HCT116 (cell line): ENCODE measurements around the gene PRR16. TPM values are rescaled to one million over a fixed set of nuclear protein-coding genes. Genes with fewer than 3 reads are reported as not detected.

Experiments
- ATAC-seq: fragments of 200-7000 bp; cut with Tn5 transposase; 2 replicates; pipeline ENCODE4 v1.9.1; 2020; ENCODE audit warnings: mild to moderate bottlenecking, moderate library complexity
- BruUV-seq: library from RNA; stranded (reverse); fragments of 400-500 nt; replicated peaks from 2 replicates; lab custom pipeline; 2021; lab: Mats Ljungman, UMichigan
- CTCF ChIA-PET: fragments of 300-600 bp; sonication (Branson Sonifier 250); formaldehyde crosslinking; loops from one replicate; lab custom pipeline; 2021; ENCODE audit warnings: antibody characterized with exemption; lab: Charles Lee
- POLR2A ChIA-PET: fragments of 300-600, 350-600 bp; sonication (Branson Sonifier 250); formaldehyde crosslinking; loops from one replicate; lab custom pipeline; 2021; ENCODE audit warnings: antibody characterized with exemption; lab: Charles Lee
- RAD21 ChIA-PET, 2 experiments: fragments of 300-600 bp; sonication (Branson Sonifier 250); formaldehyde crosslinking; loops; one replicate each; lab custom pipeline; 2023; ENCODE audit warnings: low total read pairs in 2 of 2; ENCODE audit not compliant: uncharacterized antibody in 2 of 2, unreplicated experiment in 2 of 2, low non-redundant PET in 1 of 2; lab: Charles Lee
- DNase-seq: peaks from one replicate; pipeline ENCODE4 v3.0.0-alpha.2; 2010; ENCODE audit warnings: low read depth, low spot score
- H2AFZ ChIP-seq: fragments of 200-600 bp; shearing (Covaris generic), sonication (generic); 2 replicates; pipeline ENCODE4 v1.6.1; 2017; ENCODE audit warnings: low read depth, mixed run types, mixed read lengths, antibody characterized with exemption, low read length; ENCODE audit not compliant: poor library complexity, severe bottlenecking
- H3K27ac ChIP-seq: 2 replicates; pipeline ENCODE4 v1.5.1; 2012; ENCODE audit warnings: low read depth, low read length
- H3K27me3 ChIP-seq: fragments of 200-600 bp; sonication (generic); 2 replicates; pipeline ENCODE4 v1.6.1; 2016; ENCODE audit warnings: mixed run types, low read length, mixed read lengths; ENCODE audit not compliant: insufficient read depth
- H3K36me3 ChIP-seq, 2 experiments: fragments of 200-500 bp in 1 of 2; fragments of 200-600 bp in 1 of 2; sonication (Bioruptor generic) in 1 of 2; sonication (generic) in 1 of 2; 2 replicates each; pipeline versions ENCODE4 v1.5.1 to v1.6.1; 2014 to 2016; ENCODE audit warnings: low read length in 2 of 2, inconsistent platforms in 1 of 2, mixed read lengths in 1 of 2, mixed run types in 1 of 2; ENCODE audit not compliant: insufficient read depth in 2 of 2, control insufficient read depth in 1 of 2
- H3K4me1 ChIP-seq, 2 experiments: fragments of 200-600 bp in 1 of 2; sonication (generic) in 1 of 2; 2 replicates each; pipeline versions ENCODE4 v1.5.1 to v1.6.1; 2012 to 2017; ENCODE audit warnings: low read length in 2 of 2, inconsistent platforms in 1 of 2, mild to moderate bottlenecking in 1 of 2, mixed read lengths in 1 of 2, mixed run types in 1 of 2, moderate library complexity in 1 of 2; ENCODE audit not compliant: insufficient read depth in 2 of 2, control insufficient read depth in 1 of 2
- H3K4me2 ChIP-seq: fragments of 200-600 bp; sonication (generic); 2 replicates; pipeline ENCODE4 v1.6.1; 2017; ENCODE audit warnings: mixed run types, low read length, mixed read lengths
- H3K4me3 ChIP-seq, 2 experiments: fragments of 200-600 bp in 1 of 2; sonication (generic) in 1 of 2; replicated peaks in 1 of 2; 2 replicates each; pipeline ENCODE4 v1.5.1; 2011 to 2016; ENCODE audit warnings: low read length in 2 of 2, control low read depth in 1 of 2, low read depth in 1 of 2, mild to moderate bottlenecking in 1 of 2, mixed read lengths in 1 of 2, mixed run types in 1 of 2
- H3K79me2 ChIP-seq: fragments of 200-600 bp; sonication (generic); 2 replicates; pipeline ENCODE4 v1.6.1; 2017; ENCODE audit warnings: mild to moderate bottlenecking, mixed run types, low read length, moderate library complexity, mixed read lengths; ENCODE audit not compliant: insufficient read depth
- H3K9ac ChIP-seq: fragments of 200-600 bp; sonication (generic); 2 replicates; pipeline ENCODE4 v1.6.1; 2016; ENCODE audit warnings: low read length, mixed read lengths
- H3K9me2 ChIP-seq: fragments of 200-600 bp; sonication (generic), shearing (Covaris generic); 2 replicates; pipeline ENCODE4 v1.6.1; 2017; ENCODE audit warnings: mixed run types, mild to moderate bottlenecking, moderate library complexity; ENCODE audit not compliant: insufficient read depth
- H3K9me3 ChIP-seq, 2 experiments: fragments of 200-500 bp in 1 of 2; fragments of 200-600 bp in 1 of 2; sonication (Bioruptor generic) in 1 of 2; sonication (generic) in 1 of 2; 2 replicates each; pipeline ENCODE4 v1.6.1; 2014 to 2017; ENCODE audit warnings: low read length in 2 of 2, mixed read lengths in 2 of 2, inconsistent platforms in 1 of 2, low read depth in 1 of 2, mild to moderate bottlenecking in 1 of 2, mixed run types in 1 of 2, moderate library complexity in 1 of 2; ENCODE audit not compliant: control insufficient read depth in 1 of 2, insufficient read depth in 1 of 2
- H4K20me1 ChIP-seq: fragments of 200-600 bp; sonication (generic), shearing (Covaris generic); 2 replicates; pipeline ENCODE4 v1.6.1; 2017; ENCODE audit warnings: mixed run types, mild to moderate bottlenecking, moderate library complexity; ENCODE audit not compliant: insufficient read depth
- CBX3 ChIP-seq: IDR thresholded peaks from 2 replicates; pipeline ENCODE4 v1.6.1; 2012; ENCODE audit warnings: low read depth
- EGR1 ChIP-seq: IDR thresholded peaks from 2 replicates; pipeline ENCODE4 v1.6.1; 2012; ENCODE audit warnings: low read depth
- ELF1 ChIP-seq: IDR thresholded peaks from 2 replicates; pipeline ENCODE4 v1.6.1; 2012; ENCODE audit warnings: low read depth, borderline replicate concordance
- EZH2 ChIP-seq: fragments of 200-600 bp; sonication (generic); IDR thresholded peaks from 2 replicates; pipeline ENCODE4 v1.6.1; 2017; ENCODE audit warnings: antibody characterized with exemption, mixed run types
- EZH2phosphoT487 ChIP-seq: fragments of 200-600 bp; IDR thresholded peaks from 2 replicates; pipeline ENCODE4 v1.6.1; 2018; ENCODE audit warnings: antibody characterized with exemption, borderline replicate concordance
- FOSL1 ChIP-seq: IDR thresholded peaks from 2 replicates; pipeline ENCODE4 v1.6.1; 2012; ENCODE audit warnings: low read depth
- JUND ChIP-seq: IDR thresholded peaks from 2 replicates; pipeline ENCODE4 v1.6.1; 2012
- POLR2A ChIP-seq: IDR thresholded peaks from 2 replicates; pipeline ENCODE4 v1.7.0; 2011; ENCODE audit warnings: borderline replicate concordance; ENCODE audit not compliant: insufficient read depth, insufficient read length; ENCODE audit errors: extremely low read depth
- POLR2AphosphoS5 ChIP-seq: IDR thresholded peaks from 2 replicates; pipeline ENCODE4 v1.6.1; 2011; ENCODE audit warnings: mild to moderate bottlenecking, low read depth, low read length, moderate library complexity
- RAD21 ChIP-seq: IDR thresholded peaks from 2 replicates; pipeline ENCODE4 v1.6.1; 2012; ENCODE audit warnings: low read depth, mild to moderate bottlenecking
- TCF7L2 ChIP-seq: IDR thresholded peaks from 2 replicates; pipeline ENCODE4 v1.7.0; 2011; ENCODE audit warnings: borderline replicate concordance, inconsistent platforms; ENCODE audit not compliant: insufficient read depth, insufficient read length; ENCODE audit errors: extremely low read depth
- YY1 ChIP-seq: IDR thresholded peaks from 2 replicates; pipeline ENCODE4 v1.6.1; 2011; ENCODE audit warnings: low read length, low read depth, moderate library complexity, mild to moderate bottlenecking; ENCODE audit not compliant: insufficient replicate concordance; ENCODE audit errors: extremely low read depth
- ZFX ChIP-seq: fragments of 450-650 bp; IDR thresholded peaks from 2 replicates; pipeline ENCODE4 v1.6.1; 2017
- intact Hi-C: fragments of 100-400 bp; cut with micrococcal nuclease; formaldehyde crosslinking; loops from 2 replicates; pipeline ENCODE4 v1.10.0; 2022
- total RNA-seq: library from RNA; stranded (reverse); gene quantifications from one replicate; pipeline ENCODE4 v1.2.1, GENCODE V29; 2021; ENCODE audit not compliant: unreplicated experiment
- TF ChIP-seq, protein P1 (sequence below): IDR thresholded peaks from 2 replicates; pipeline ENCODE4 v1.6.1; 2012
- TF ChIP-seq, protein P2 (sequence below): IDR thresholded peaks from 2 replicates; pipeline ENCODE4 v1.6.1; 2011; ENCODE audit warnings: mild to moderate bottlenecking, low read length, moderate library complexity; ENCODE audit not compliant: insufficient replicate concordance; ENCODE audit errors: extremely low read depth
- TF ChIP-seq, protein P3 (sequence below): IDR thresholded peaks from 2 replicates; pipeline ENCODE4 v1.6.1; 2012
- TF ChIP-seq, protein P4 (sequence below), 3 experiments: fragments of 200-600 bp in 1 of 3; sonication (generic) in 1 of 3; IDR thresholded peaks in 2 of 3; conservative IDR thresholded peaks in 1 of 3; 2 replicates each; pipeline ENCODE4 v1.5.1; 2012 to 2017; ENCODE audit warnings: low read depth in 2 of 3, low read length in 2 of 3, antibody characterized with exemption in 1 of 3, borderline replicate concordance in 1 of 3, control low read depth in 1 of 3, mild to moderate bottlenecking in 1 of 3, mixed read lengths in 1 of 3, mixed run types in 1 of 3, moderate library complexity in 1 of 3; ENCODE audit not compliant: insufficient read depth in 1 of 3
- TF ChIP-seq, protein P5 (sequence below): IDR thresholded peaks from 2 replicates; pipeline ENCODE4 v1.6.1; 2012; ENCODE audit warnings: low read depth

PRR16 gene
- total RNA-seq, 1 experiment from 2014 or later: 0.42 TPM

DNA sequence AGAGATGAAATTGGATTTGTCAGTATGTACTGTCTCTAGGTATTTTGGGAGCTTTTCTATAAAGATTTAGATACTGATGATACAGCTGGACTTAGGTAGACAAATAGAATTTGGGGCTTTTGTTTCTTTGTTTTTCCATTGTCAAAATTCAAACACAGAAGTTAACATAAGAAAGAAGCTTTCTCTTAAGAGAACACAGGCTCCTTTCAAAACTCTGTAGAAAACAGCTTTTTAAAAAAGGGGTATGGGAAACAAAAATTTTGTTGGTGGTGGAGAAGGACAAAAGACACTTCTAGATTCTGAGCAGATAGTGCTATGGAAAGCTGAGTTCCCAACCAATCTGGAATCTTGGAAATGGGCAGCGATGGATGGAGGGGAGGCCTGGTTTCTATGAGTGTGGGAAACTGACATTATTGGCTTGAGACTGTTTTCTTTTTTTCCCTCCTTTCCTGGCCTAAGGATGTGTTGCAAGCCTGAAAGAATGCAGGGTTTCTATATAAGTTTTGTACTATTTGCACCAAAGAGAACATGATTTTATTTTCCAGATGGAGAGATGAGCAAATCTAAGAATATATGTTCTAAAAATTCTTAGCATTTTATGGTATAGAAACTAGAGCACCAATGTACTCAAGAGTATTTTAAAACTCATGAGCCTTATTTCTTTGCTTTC is 240.0 kb downstream of the PRR16 start:
- ChIA-PET RAD21 (no interaction called here), CTCF (no interaction called here), POLR2A (no interaction called here)
- Histone ChIP-seq H2AFZ (no peak overlapping the region), H3K36me3 (no peaks in the 10 kb centered on the region), H3K4me2 (no peak overlapping the region), H3K4me3 (no peak overlapping the region), H3K79me2 (no peaks in the 10 kb centered on the region), H3K9me2 (no peaks in the 10 kb centered on the region), H3K27ac (no peak overlapping the region), H3K27me3 (no peaks in the 10 kb centered on the region), H3K9ac (no peak overlapping the region), H4K20me1 (no peaks in the 10 kb centered on the region), H3K4me1 (no peaks in the 10 kb centered on the region), H3K9me3 (no peaks in the 10 kb centered on the region)
- DNase-seq: no peak
- BruUV-seq: no TSS peak
- no peak for ATAC-seq
- TF ChIP-seq, protein P1, sequence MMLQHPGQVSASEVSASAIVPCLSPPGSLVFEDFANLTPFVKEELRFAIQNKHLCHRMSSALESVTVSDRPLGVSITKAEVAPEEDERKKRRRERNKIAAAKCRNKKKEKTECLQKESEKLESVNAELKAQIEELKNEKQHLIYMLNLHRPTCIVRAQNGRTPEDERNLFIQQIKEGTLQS: no peak
- TF ChIP-seq CBX3 (no peak), POLR2AphosphoS5 (no peak), ELF1 (no peak), JUND (no peak), FOSL1 (no peak), POLR2A (no peak), RAD21 (no peak), YY1 (no peak), EGR1 (no peak), EZH2 (no peak), ZFX (no peak), TCF7L2 (no peak), EZH2phosphoT487 (no peak)
- TF ChIP-seq, protein P2, sequence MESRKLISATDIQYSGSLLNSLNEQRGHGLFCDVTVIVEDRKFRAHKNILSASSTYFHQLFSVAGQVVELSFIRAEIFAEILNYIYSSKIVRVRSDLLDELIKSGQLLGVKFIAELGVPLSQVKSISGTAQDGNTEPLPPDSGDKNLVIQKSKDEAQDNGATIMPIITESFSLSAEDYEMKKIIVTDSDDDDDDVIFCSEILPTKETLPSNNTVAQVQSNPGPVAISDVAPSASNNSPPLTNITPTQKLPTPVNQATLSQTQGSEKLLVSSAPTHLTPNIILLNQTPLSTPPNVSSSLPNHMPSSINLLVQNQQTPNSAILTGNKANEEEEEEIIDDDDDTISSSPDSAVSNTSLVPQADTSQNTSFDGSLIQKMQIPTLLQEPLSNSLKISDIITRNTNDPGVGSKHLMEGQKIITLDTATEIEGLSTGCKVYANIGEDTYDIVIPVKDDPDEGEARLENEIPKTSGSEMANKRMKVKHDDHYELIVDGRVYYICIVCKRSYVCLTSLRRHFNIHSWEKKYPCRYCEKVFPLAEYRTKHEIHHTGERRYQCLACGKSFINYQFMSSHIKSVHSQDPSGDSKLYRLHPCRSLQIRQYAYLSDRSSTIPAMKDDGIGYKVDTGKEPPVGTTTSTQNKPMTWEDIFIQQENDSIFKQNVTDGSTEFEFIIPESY: no peak
- TF ChIP-seq, protein P3, sequence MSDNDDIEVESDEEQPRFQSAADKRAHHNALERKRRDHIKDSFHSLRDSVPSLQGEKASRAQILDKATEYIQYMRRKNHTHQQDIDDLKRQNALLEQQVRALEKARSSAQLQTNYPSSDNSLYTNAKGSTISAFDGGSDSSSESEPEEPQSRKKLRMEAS: no peak
- TF ChIP-seq, protein P4, sequence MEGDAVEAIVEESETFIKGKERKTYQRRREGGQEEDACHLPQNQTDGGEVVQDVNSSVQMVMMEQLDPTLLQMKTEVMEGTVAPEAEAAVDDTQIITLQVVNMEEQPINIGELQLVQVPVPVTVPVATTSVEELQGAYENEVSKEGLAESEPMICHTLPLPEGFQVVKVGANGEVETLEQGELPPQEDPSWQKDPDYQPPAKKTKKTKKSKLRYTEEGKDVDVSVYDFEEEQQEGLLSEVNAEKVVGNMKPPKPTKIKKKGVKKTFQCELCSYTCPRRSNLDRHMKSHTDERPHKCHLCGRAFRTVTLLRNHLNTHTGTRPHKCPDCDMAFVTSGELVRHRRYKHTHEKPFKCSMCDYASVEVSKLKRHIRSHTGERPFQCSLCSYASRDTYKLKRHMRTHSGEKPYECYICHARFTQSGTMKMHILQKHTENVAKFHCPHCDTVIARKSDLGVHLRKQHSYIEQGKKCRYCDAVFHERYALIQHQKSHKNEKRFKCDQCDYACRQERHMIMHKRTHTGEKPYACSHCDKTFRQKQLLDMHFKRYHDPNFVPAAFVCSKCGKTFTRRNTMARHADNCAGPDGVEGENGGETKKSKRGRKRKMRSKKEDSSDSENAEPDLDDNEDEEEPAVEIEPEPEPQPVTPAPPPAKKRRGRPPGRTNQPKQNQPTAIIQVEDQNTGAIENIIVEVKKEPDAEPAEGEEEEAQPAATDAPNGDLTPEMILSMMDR (IDR thresholded peaks at IDR 0.05 in 2 of 3, conservative IDR thresholded peaks at IDR 0.05 in 1 of 3; ENCODE audit: borderline replicate concordance in 1 of 3, insufficient read depth in 1 of 3, low read depth in 2 of 3, low read length in 2 of 3): no peak
- TF ChIP-seq, protein P5, sequence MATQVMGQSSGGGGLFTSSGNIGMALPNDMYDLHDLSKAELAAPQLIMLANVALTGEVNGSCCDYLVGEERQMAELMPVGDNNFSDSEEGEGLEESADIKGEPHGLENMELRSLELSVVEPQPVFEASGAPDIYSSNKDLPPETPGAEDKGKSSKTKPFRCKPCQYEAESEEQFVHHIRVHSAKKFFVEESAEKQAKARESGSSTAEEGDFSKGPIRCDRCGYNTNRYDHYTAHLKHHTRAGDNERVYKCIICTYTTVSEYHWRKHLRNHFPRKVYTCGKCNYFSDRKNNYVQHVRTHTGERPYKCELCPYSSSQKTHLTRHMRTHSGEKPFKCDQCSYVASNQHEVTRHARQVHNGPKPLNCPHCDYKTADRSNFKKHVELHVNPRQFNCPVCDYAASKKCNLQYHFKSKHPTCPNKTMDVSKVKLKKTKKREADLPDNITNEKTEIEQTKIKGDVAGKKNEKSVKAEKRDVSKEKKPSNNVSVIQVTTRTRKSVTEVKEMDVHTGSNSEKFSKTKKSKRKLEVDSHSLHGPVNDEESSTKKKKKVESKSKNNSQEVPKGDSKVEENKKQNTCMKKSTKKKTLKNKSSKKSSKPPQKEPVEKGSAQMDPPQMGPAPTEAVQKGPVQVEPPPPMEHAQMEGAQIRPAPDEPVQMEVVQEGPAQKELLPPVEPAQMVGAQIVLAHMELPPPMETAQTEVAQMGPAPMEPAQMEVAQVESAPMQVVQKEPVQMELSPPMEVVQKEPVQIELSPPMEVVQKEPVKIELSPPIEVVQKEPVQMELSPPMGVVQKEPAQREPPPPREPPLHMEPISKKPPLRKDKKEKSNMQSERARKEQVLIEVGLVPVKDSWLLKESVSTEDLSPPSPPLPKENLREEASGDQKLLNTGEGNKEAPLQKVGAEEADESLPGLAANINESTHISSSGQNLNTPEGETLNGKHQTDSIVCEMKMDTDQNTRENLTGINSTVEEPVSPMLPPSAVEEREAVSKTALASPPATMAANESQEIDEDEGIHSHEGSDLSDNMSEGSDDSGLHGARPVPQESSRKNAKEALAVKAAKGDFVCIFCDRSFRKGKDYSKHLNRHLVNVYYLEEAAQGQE: no peak
- intact Hi-C loops: no loop called here
